ENCODE results near the gene WAPL. TPM values are rescaled to one million over a fixed set of nuclear protein-coding genes. Genes with fewer than 3 reads are reported as not detected.
A peak's percentile ranks its signal among the peaks of the same experiment; 100 is the strongest.

WAPL gene
- total and polyA plus RNA-seq, 8 donors, result 7.1 to 22.0 (median 12.4) TPM

GRCh38 chr10:86556933-86557649, 35.5 kb upstream of the WAPL start:
- TF ChIP-seq, protein P1, sequence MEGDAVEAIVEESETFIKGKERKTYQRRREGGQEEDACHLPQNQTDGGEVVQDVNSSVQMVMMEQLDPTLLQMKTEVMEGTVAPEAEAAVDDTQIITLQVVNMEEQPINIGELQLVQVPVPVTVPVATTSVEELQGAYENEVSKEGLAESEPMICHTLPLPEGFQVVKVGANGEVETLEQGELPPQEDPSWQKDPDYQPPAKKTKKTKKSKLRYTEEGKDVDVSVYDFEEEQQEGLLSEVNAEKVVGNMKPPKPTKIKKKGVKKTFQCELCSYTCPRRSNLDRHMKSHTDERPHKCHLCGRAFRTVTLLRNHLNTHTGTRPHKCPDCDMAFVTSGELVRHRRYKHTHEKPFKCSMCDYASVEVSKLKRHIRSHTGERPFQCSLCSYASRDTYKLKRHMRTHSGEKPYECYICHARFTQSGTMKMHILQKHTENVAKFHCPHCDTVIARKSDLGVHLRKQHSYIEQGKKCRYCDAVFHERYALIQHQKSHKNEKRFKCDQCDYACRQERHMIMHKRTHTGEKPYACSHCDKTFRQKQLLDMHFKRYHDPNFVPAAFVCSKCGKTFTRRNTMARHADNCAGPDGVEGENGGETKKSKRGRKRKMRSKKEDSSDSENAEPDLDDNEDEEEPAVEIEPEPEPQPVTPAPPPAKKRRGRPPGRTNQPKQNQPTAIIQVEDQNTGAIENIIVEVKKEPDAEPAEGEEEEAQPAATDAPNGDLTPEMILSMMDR (IDR thresholded peaks at IDR 0.05), result no peak
- Histone ChIP-seq H3K4me1 (no peaks in the 10 kb centered on the region), H3K27me3 (no peaks in the 10 kb centered on the region), H3K9me3 (no peaks in the 10 kb centered on the region), H3K36me3 (no peaks in the 10 kb centered on the region), H3K4me3 (no peak overlapping the region), H3K27ac (no peak overlapping the region)
- FAIRE-seq (no peak), DNase-seq (no peak), ATAC-seq (no peak)
- intact Hi-C loops (cut with DNase I), result no loop called here
- WGBS, 2 donors, result 89 to 91% methylated on average over 15 of the region's 15 CpGs

DNA sequence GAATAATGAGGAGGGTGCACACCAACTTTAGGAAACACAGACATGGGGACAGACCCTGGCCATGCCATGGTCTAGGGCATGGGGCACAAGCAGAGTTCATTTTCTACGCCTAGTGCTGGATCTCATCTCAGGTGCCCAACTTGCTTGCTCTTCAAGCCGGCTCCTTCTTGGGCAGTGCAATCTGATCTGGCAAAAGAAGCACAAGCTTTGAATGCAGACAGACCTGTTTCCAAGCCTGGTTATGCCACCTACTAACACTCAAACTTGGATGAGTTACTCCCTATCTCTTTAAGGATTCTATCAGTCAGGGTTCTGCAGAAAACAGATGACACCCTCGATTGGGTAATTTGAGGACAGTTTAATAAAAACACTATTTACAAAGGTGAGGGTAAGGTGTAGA, 34.9 kb upstream of the WAPL start:
- no peak for DNase-seq
- FAIRE-seq, result no peak
- no peaks in the 10 kb centered on the region for H3K27me3 ChIP-seq
- no peak overlapping the region for H3K4me3 ChIP-seq
- no peaks in the 10 kb centered on the region for H3K36me3 ChIP-seq
- WGBS, 2 donors, result 24 to 25% methylated on average over 3 of the region's 3 CpGs
- no peaks in the 10 kb centered on the region for H3K4me1 ChIP-seq
- H3K27ac ChIP-seq, result no peak overlapping the region
- intact Hi-C loops (cut with DNase I), result no loop called here
- TF ChIP-seq, protein P1 (IDR thresholded peaks at IDR 0.05), result no peak
- no peaks in the 10 kb centered on the region for H3K9me3 ChIP-seq
- peak in 2 of 4 donors; percentile 56 to 66 for ATAC-seq

GRCh38 chr10:86553639-86554038, 32.0 kb upstream of the WAPL start:
- FAIRE-seq, result no peak
- no peak overlapping the region for H3K4me3 ChIP-seq
- no peaks in the 10 kb centered on the region for H3K27me3 ChIP-seq
- H3K36me3 ChIP-seq, result no peaks in the 10 kb centered on the region
- no peaks in the 10 kb centered on the region for H3K9me3 ChIP-seq
- H3K4me1 ChIP-seq, result no peaks in the 10 kb centered on the region
- H3K27ac ChIP-seq, result no peak overlapping the region
- WGBS, 2 donors, result 80% methylated on average over 4 of the region's 4 CpGs
- DNase-seq, result no peak
- TF ChIP-seq, protein P1 (IDR thresholded peaks at IDR 0.05), result no peak
- no peak for ATAC-seq
- intact Hi-C loops (cut with DNase I), result no loop called here

- TF ChIP-seq, protein P1 (IDR thresholded peaks at IDR 0.05), result no peak
- intact Hi-C loops (cut with DNase I), result no loop called here
- FAIRE-seq (no peak), ATAC-seq (no peak), DNase-seq (no peak)
- H3K27ac ChIP-seq, result no peak overlapping the region
- H3K4me1 ChIP-seq, result no peaks in the 10 kb centered on the region
- no peaks in the 10 kb centered on the region for H3K9me3 ChIP-seq
- no peak overlapping the region for H3K4me3 ChIP-seq
- H3K27me3 ChIP-seq, result no peaks in the 10 kb centered on the region
- WGBS, 2 donors, result 65 to 68% methylated on average over 5 of the region's 5 CpGs
- no peaks in the 10 kb centered on the region for H3K36me3 ChIP-seq
Measured at GRCh38 chr10:86553213-86553612, 31.6 kb upstream of the WAPL start.

GRCh38 chr10:86547296-86547695, 25.7 kb upstream of the WAPL start:
- ATAC-seq, result no peak
- intact Hi-C loops (cut with DNase I), result no loop called here
- DNase-seq, result no peak
- no peaks in the 10 kb centered on the region for H3K36me3 ChIP-seq
- 82 to 96% methylated on average over 2 of the region's 2 CpGs for WGBS, 2 donors
- no peak for FAIRE-seq
- no peaks in the 10 kb centered on the region for H3K27me3 ChIP-seq
- H3K4me3 ChIP-seq, result no peak overlapping the region
- H3K27ac ChIP-seq, result no peak overlapping the region
- TF ChIP-seq, protein P1 (IDR thresholded peaks at IDR 0.05), result no peak
- no peaks in the 10 kb centered on the region for H3K4me1 ChIP-seq
- no peaks in the 10 kb centered on the region for H3K9me3 ChIP-seq
